GM19240 (cell line): ENCODE measurements around the gene DENND4B.

Source experiments
- DNase-seq: peaks from one replicate; pipeline ENCODE4 v3.0.0; 2011; ENCODE audit warnings: low spot score; ENCODE audit not compliant: insufficient read length

Gene DENND4B

GRCh38 chr1:153973071-153973470 is 26.6 kb upstream of the DENND4B start:
- no peak for DNase-seq

- DNase-seq, result no peak
Observed at GRCh38 chr1:153970346-153970745, 23.8 kb upstream of the DENND4B start.

- no peak for DNase-seq
Observed at GRCh38 chr1:153968972-153969371, 22.5 kb upstream of the DENND4B start.

GRCh38 chr1:153968408-153968807 is 21.9 kb upstream of the DENND4B start:
- DNase-seq, result no peak

- no peak for DNase-seq
Observed at GRCh38 chr1:153968000-153968363, 21.5 kb upstream of the DENND4B start.

GRCh38 chr1:153967107-153967999 is 20.8 kb upstream of the DENND4B start, which contains the start of gene CREB3L4:
Gene CREB3L4 (plus strand): TSS chr1:153967902. CDS start chr1:153968526, 624 bp downstream.
- peak; percentile 77 for DNase-seq

GRCh38 chr1:153963850-153964331 is 17.4 kb upstream of the DENND4B start:
- DNase-seq, result no peak

GRCh38 chr1:153963030-153963849 is 16.7 kb upstream of the DENND4B start, which contains the start of gene SLC39A1:
Gene SLC39A1 (minus strand): TSS chr1:153963537. CDS start chr1:153962715, 822 bp downstream.
- DNase-seq, result peak; percentile 74

GRCh38 chr1:153962088-153963029 is 15.8 kb upstream of the DENND4B start:
- DNase-seq, result no peak

- DNase-seq, result no peak
Observed at GRCh38 chr1:153961421-153961820, 14.9 kb upstream of the DENND4B start.

- DNase-seq, result no peak
Observed at GRCh38 chr1:153960206-153960605, 13.7 kb upstream of the DENND4B start.

- no peak for DNase-seq
Observed at GRCh38 chr1:153959454-153959853, 12.9 kb upstream of the DENND4B start.

- DNase-seq, result no peak
Observed at GRCh38 chr1:153958961-153959260, 12.4 kb upstream of the DENND4B start.

GRCh38 chr1:153958111-153958960 is 11.8 kb upstream of the DENND4B start, which contains the start of gene CRTC2:
Gene CRTC2 (minus strand): TSS chr1:153958612. CDS start chr1:153958497, 115 bp downstream.
- DNase-seq, result peak; percentile 92

- peak; percentile 56 for DNase-seq
Observed at GRCh38 chr1:153957744-153958110, 11.2 kb upstream of the DENND4B start.

- no peak for DNase-seq
Observed at GRCh38 chr1:153956997-153957715, 10.6 kb upstream of the DENND4B start.

GRCh38 chr1:153954826-153955225 is 8.3 kb upstream of the DENND4B start:
- no peak for DNase-seq

- DNase-seq, result no peak
Observed at GRCh38 chr1:153953859-153954365, 7.4 kb upstream of the DENND4B start.

- no peak for DNase-seq
Observed at GRCh38 chr1:153951801-153952200, 5.3 kb upstream of the DENND4B start.
